Keratinocyte (primary cell): ENCODE results near the gene ZNF418.

Source experiments
- EZH2 ChIP-seq: IDR thresholded peaks from one replicate; pipeline ENCODE4 v1.6.1; 2012; ENCODE audit warnings: inconsistent platforms, mild to moderate bottlenecking, low read length, moderate library complexity
- TF ChIP-seq, protein P1 (sequence below), 3 experiments: IDR thresholded peaks in 1 of 3; conservative IDR thresholded peaks in 1 of 3; optimal IDR thresholded peaks in 1 of 3; 2 replicates in 2 of 3; 3 replicates in 1 of 3; pipeline versions ENCODE3 to v1.5.1; 2011; ENCODE audit warnings: low read length in 3 of 3, mild to moderate bottlenecking in 3 of 3, moderate library complexity in 2 of 3, control low read depth in 1 of 3, inconsistent platforms in 1 of 3; ENCODE audit not compliant: insufficient read depth in 2 of 3; ENCODE audit errors: extremely low read depth in 1 of 3

DNA sequence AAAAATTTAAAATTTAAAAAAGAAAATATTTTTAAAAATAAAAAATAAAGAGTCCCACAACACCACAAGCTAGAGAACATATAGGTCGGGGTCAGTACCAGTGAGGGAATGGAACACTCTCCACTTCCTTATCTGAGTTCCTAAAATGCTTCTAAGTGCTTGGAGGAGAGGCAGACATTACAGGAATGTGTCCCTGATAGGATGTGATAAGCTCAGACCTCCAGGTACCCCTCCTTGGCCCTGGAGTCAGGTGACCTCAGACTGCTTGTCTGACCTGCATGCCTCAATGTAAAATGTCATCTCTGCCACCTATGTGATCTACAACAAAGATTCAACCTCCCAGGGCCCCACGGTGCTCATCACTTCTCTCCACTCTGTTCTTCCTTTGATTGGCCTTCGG is 49.2 kb downstream of the ZNF418 start:
- TF ChIP-seq, protein P1, sequence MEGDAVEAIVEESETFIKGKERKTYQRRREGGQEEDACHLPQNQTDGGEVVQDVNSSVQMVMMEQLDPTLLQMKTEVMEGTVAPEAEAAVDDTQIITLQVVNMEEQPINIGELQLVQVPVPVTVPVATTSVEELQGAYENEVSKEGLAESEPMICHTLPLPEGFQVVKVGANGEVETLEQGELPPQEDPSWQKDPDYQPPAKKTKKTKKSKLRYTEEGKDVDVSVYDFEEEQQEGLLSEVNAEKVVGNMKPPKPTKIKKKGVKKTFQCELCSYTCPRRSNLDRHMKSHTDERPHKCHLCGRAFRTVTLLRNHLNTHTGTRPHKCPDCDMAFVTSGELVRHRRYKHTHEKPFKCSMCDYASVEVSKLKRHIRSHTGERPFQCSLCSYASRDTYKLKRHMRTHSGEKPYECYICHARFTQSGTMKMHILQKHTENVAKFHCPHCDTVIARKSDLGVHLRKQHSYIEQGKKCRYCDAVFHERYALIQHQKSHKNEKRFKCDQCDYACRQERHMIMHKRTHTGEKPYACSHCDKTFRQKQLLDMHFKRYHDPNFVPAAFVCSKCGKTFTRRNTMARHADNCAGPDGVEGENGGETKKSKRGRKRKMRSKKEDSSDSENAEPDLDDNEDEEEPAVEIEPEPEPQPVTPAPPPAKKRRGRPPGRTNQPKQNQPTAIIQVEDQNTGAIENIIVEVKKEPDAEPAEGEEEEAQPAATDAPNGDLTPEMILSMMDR (optimal IDR thresholded peaks at IDR 0.05 in 1 of 3, IDR thresholded peaks at IDR 0.05 in 1 of 3, conservative IDR thresholded peaks at IDR 0.05 in 1 of 3; ENCODE audit: extremely low read depth in 1 of 3, insufficient read depth in 2 of 3, low read length in 3 of 3), result no peak
- no peak for TF ChIP-seq EZH2
